HepG2 (cell line): ENCODE measurements around the gene TTC16. TPM values are rescaled to one million over a fixed set of nuclear protein-coding genes. Genes with fewer than 3 reads are reported as not detected.

Experiments used
- ATAC-seq: fragments of 200-7000 bp; cut with Tn5 transposase; 3 replicates; pipeline ENCODE4 v1.9.1; 2020; ENCODE audit warnings: mild to moderate bottlenecking, moderate library complexity
- BruUV-seq: library from RNA; stranded (reverse); fragments of 400-500 nt; replicated peaks from 2 replicates; lab custom pipeline; 2021; lab: Mats Ljungman, UMichigan
- CTCF ChIA-PET: fragments of 300-600 bp; formaldehyde crosslinking; extraction: SDS; loops from one replicate; lab custom pipeline; 2021; ENCODE audit warnings: low total read pairs, inconsistent platforms, low intra/inter-chr PET ratio; lab: Yijun Ruan, JAX
- POLR2A ChIA-PET: fragments of 350-600 bp; sonication (Branson Sonifier 250); formaldehyde crosslinking; loops from one replicate; lab custom pipeline; 2020; ENCODE audit warnings: antibody characterized with exemption, inconsistent platforms; lab: Yijun Ruan, JAX
- DNase-seq: peaks from one replicate; pipeline ENCODE4 v3.0.0-alpha.2; 2015; ENCODE audit warnings: low spot score
- FAIRE-seq: peaks from 3 replicates; lab custom pipeline; 2011; peaks lifted over from hg19 to GRCh38; lab: Jason Lieb, UNC
- H2AFZ ChIP-seq: one replicate; pipeline ENCODE4 v1.6.1; 2011; ENCODE audit warnings: low read length, inconsistent platforms
- H3K27ac ChIP-seq: fragments of 300-600 bp; 3 replicates; pipeline ENCODE4 v1.8.0; 2011; ENCODE audit warnings: mixed run types, mild to moderate bottlenecking, mixed read lengths, low read length, inconsistent platforms; ENCODE audit not compliant: insufficient read depth; ENCODE audit errors: extremely low read length
- H3K27me3 ChIP-seq, 2 experiments: fragments of 200-600 bp in 1 of 2; 2 replicates in 1 of 2; 3 replicates in 1 of 2; pipeline versions ENCODE4 v1.6.0 to v1.8.0; 2011; ENCODE audit warnings: low read length in 2 of 2, mild to moderate bottlenecking in 2 of 2, moderate library complexity in 2 of 2, inconsistent platforms in 1 of 2; ENCODE audit not compliant: insufficient read depth in 2 of 2, control insufficient read depth in 1 of 2
- H3K36me3 ChIP-seq, 2 experiments: fragments of 200-600 bp in 1 of 2; replicated peaks in 1 of 2; 2 replicates in 1 of 2; 3 replicates in 1 of 2; pipeline versions ENCODE4 v1.5.1 to v1.8.0; 2011; ENCODE audit warnings: low read length in 2 of 2, inconsistent platforms in 1 of 2; ENCODE audit not compliant: insufficient read depth in 2 of 2, control insufficient read depth in 1 of 2
- H3K4me1 ChIP-seq: 2 replicates; pipeline ENCODE4 v1.5.1; 2012; ENCODE audit warnings: low read length, inconsistent platforms; ENCODE audit not compliant: insufficient read depth
- H3K4me2 ChIP-seq: 2 replicates; pipeline ENCODE4 v1.6.0; 2011; ENCODE audit warnings: low read depth, low read length, inconsistent platforms
- H3K4me3 ChIP-seq, 3 experiments: fragments of 200-600 bp in 1 of 3; sonication (generic), shearing (Covaris generic) in 1 of 3; replicated peaks in 1 of 3; 2 replicates each; pipeline ENCODE4 v1.5.1; 2011 to 2016; ENCODE audit warnings: low read length in 3 of 3, inconsistent platforms in 2 of 3, low read depth in 2 of 3, mild to moderate bottlenecking in 2 of 3, control low read depth in 1 of 3, mixed read lengths in 1 of 3; ENCODE audit not compliant: insufficient read depth in 1 of 3
- H3K79me2 ChIP-seq: one replicate; pipeline ENCODE4 v1.6.1; 2011; ENCODE audit warnings: low read length, inconsistent platforms; ENCODE audit not compliant: insufficient read depth
- H3K9ac ChIP-seq: 2 replicates; pipeline ENCODE4 v1.6.0; 2011; ENCODE audit warnings: mild to moderate bottlenecking, low read depth, low read length, inconsistent platforms; ENCODE audit not compliant: insufficient read depth
- H3K9me3 ChIP-seq: 2 replicates; pipeline ENCODE4 v1.5.1; 2012; ENCODE audit warnings: mild to moderate bottlenecking, low read length
- H4K20me1 ChIP-seq: 2 replicates; pipeline ENCODE4 v1.6.0; 2011; ENCODE audit warnings: inconsistent platforms, mild to moderate bottlenecking, low read length, moderate library complexity; ENCODE audit not compliant: insufficient read depth
- ATF1 ChIP-seq: IDR thresholded peaks from 2 replicates; pipeline ENCODE4 v1.6.1; 2016; ENCODE audit warnings: mild to moderate bottlenecking, control low read depth
- CREB1 ChIP-seq, 2 experiments: fragments of 450-650 bp in 1 of 2; IDR thresholded peaks; 2 replicates each; pipeline ENCODE4 v1.6.1; 2016 to 2017; ENCODE audit warnings: control low read depth in 1 of 2, mild to moderate bottlenecking in 1 of 2, missing compliant biosample characterization in 1 of 2, missing genetic modification characterization in 1 of 2
- DNMT1 ChIP-seq: sonication (generic); formaldehyde crosslinking; IDR thresholded peaks from 2 replicates; pipeline ENCODE4 v1.5.1; 2020; ENCODE audit warnings: mild to moderate bottlenecking, missing genetic modification reagents
- FOXK2 ChIP-seq: fragments of 450-650 bp; IDR thresholded peaks from 2 replicates; pipeline ENCODE4 v1.6.1; 2016
- HIVEP1 ChIP-seq: sonication (generic); formaldehyde crosslinking; IDR thresholded peaks from 2 replicates; pipeline ENCODE4 v1.4.0; 2020; ENCODE audit warnings: mild to moderate bottlenecking, missing genetic modification reagents
- HOXA9 ChIP-seq: sonication (generic); formaldehyde crosslinking; IDR thresholded peaks from 2 replicates; pipeline ENCODE4 v1.8.1; 2022; ENCODE audit warnings: missing genetic modification reagents, mild to moderate bottlenecking, moderate library complexity, borderline replicate concordance
- POLR2A ChIP-seq, 2 experiments: IDR thresholded peaks; 2 replicates each; pipeline ENCODE4 v1.6.1; 2011; ENCODE audit warnings: low read depth in 2 of 2, low read length in 2 of 2, mild to moderate bottlenecking in 1 of 2, moderate library complexity in 1 of 2; ENCODE audit not compliant: insufficient read depth in 1 of 2
- SRF ChIP-seq: IDR thresholded peaks from 2 replicates; pipeline ENCODE4 v1.6.1; 2011; ENCODE audit warnings: mild to moderate bottlenecking, low read depth, low read length, moderate library complexity
- ZMAT5 ChIP-seq: sonication (generic); formaldehyde crosslinking; IDR thresholded peaks from 2 replicates; pipeline ENCODE4 v1.5.0; 2020; ENCODE audit warnings: mild to moderate bottlenecking, low read depth, missing genetic modification reagents, borderline replicate concordance
- ZNF501 ChIP-seq: sonication (generic); formaldehyde crosslinking; IDR thresholded peaks from 2 replicates; pipeline ENCODE4 v1.5.1; 2020; ENCODE audit warnings: mild to moderate bottlenecking, moderate library complexity, missing genetic modification reagents
- WGBS: methylation state at CpG from one replicate; pipeline ENCODE4 v1.1.6; 2017; ENCODE audit warnings: low lambda C conversion rate; 5-methylcytosine and 5-hydroxymethylcytosine counted together
- in situ Hi-C: cut with HindIII; loops from 2 replicates; pipeline ENCODE4 v1.10.0; 2017; ENCODE audit warnings: low pct_unique_long_range_greater_than_20kb; ENCODE audit not compliant: extremely low pct_ligation_motif_present
- intact Hi-C: fragments of 100-400 bp; cut with micrococcal nuclease; formaldehyde crosslinking; loops from one replicate; pipeline ENCODE4 v1.10.0; 2022; ENCODE audit not compliant: unreplicated experiment
- polyA plus RNA-seq, 8 experiments: library from polyadenylated mRNA; depleted of rRNA in 3 of 8; stranded (reverse) in 7 of 8; unstranded in 1 of 8; fragments of >200 nt; fragmentation: Illumina TruSeq in 4 of 8; extraction: Trizol in 4 of 8; gene quantifications; 2 replicates each; pipeline versions ENCODE4 v1.2.1 to v1.2.3, GENCODE V29; 2011 to 2016; ENCODE audit warnings: low read depth in 4 of 8, missing spikeins in 1 of 8, mixed read lengths in 1 of 8; ENCODE audit not compliant: insufficient read depth in 1 of 8
- total RNA-seq, 5 experiments: library from RNA; depleted of rRNA; stranded (reverse); fragments of >200 nt; fragmentation: Illumina TruSeq; extraction: Trizol; gene quantifications; 2 replicates each; pipeline ENCODE4 v1.2.3, GENCODE V29; 2016; ENCODE audit warnings: low read depth in 1 of 5

Gene TTC16
- total and polyA plus RNA-seq, 2 of the 13 experiments (the other 11 are each of a cell fraction or from before 2014, with no cell fraction given), result not detected

DNA sequence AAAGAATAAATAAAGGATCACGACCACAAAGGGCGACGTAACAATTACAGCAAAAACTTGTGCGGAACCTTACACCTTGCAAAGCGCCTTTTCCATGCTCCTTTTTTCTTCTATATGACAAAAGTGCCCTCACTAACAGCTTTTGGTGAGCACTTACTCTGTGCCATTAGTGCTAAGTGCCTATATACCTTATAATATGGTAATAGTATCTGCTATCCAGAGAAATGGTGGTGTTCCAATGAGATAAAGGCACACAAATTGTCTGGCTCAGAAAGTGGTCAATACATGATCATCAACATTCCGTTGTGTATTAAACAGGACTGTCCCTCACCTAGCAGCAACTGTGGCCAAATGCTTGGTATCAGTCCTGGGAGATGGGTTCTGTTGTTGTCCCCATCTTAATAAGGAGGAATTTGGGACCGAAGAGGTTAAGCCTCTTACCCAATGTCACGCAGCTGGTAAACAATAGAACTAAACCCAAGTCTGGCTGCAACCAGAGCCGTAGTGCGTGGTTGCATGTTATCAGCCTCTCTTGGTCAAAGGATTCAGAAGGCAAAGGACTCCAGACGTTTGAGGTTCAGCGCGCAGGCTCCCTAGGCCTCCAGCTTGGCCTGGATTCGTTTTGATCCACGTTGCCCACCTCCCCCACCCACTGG lies 19.8 kb downstream of the TTC16 start:
- H3K4me1 ChIP-seq, result peaks cover 29% of the 10 kb centered on the region
- in situ Hi-C loops (loop anchor here (5.0 to 10.0 kb wide), 2 partner anchors 47 to 231 kb away; no protein-coding TSS in a partner anchor), intact Hi-C loops (loop anchor here (1.0 to 2.0 kb wide), 2 partner anchors 67 to 184 kb away; partner anchors contain the start of gene FPGS)
- peaks cover 4 to 24% of the 10 kb centered on the region in 2 experiments; a peak in 4 of 5 replicates for H3K27me3 ChIP-seq
- no peak overlapping the region for H3K9ac ChIP-seq
- H3K27ac ChIP-seq, result peak overlapping the region; percentile 19
- no peaks in the 10 kb centered on the region for H3K9me3 ChIP-seq
- H2AFZ ChIP-seq, result no peak overlapping the region
- no peaks in the 10 kb centered on the region for H3K79me2 ChIP-seq
- no peaks in the 10 kb centered on the region for H4K20me1 ChIP-seq
- BruUV-seq, result no TSS peak
- H3K36me3 ChIP-seq, result no peaks in the 10 kb centered on the region
- ChIA-PET CTCF (interaction anchor here (1.2 to 3.9 kb wide), 4 partner anchors 49 to 185 kb away, joined by 3 to 33 read pairs (median 8); partner anchors contain the start of gene CDK9), POLR2A (interaction anchor here (1.3 to 1.5 kb wide), 7 partner anchors 20 to 285 kb away, joined by 5 to 11 read pairs (median 7); partner anchors contain the start of genes CDK9, LRSAM1, PTRH1 and RPL12)
- TF ChIP-seq CREB1 (IDR thresholded peaks at IDR 0.05), result no peak
- TF ChIP-seq CREB1 (CRISPR knock-in tag; IDR thresholded peaks at IDR 0.05), result peak; percentile 31; the same call in 1 of the 2 replicates
- 0 out of 2 replicates have a peak, but pooled peaks have one; percentile 3 for TF ChIP-seq DNMT1 (CRISPR knock-in tag)
- TF ChIP-seq ZNF501 (CRISPR knock-in tag), result peak; percentile 10; the same call in 1 of the 2 replicates
- TF ChIP-seq ZMAT5, result no peak
- no peak for TF ChIP-seq HOXA9 (CRISPR knock-in tag)
- no peak for TF ChIP-seq HIVEP1 (CRISPR knock-in tag)
- no peak for TF ChIP-seq ATF1 (CRISPR knock-in tag)
- no peak for TF ChIP-seq SRF
- peak; percentile 49; the same call in 1 of the 2 replicates for TF ChIP-seq FOXK2
- TF ChIP-seq POLR2A (IDR thresholded peaks at IDR 0.05; ENCODE audit: insufficient read depth in 1 of 2, low read depth in 2 of 2, low read length in 2 of 2), result no peak
- no peak for DNase-seq
- no peak overlapping the region for H3K4me2 ChIP-seq
- no peak overlapping the region for H3K4me3 ChIP-seq
- WGBS, result 2% methylated on average over 9 of the region's 15 CpGs
- no peak for ATAC-seq
- no peak for FAIRE-seq
